Measurements from ENCODE around the gene FCHSD2. TPM values are rescaled to one million over a fixed set of nuclear protein-coding genes. Genes with fewer than 3 reads are reported as not detected.
A peak's percentile ranks its signal among the peaks of the same experiment; 100 is the strongest.

Gene FCHSD2
- polyA plus RNA-seq, 3 donors, result 14.5 to 43.5 (median 16.6) TPM

- Histone ChIP-seq H3K79me2 (ENCODE audit: insufficient read depth, low read length) (peaks cover 95% of the 10 kb centered on the region), H3K27ac (ENCODE audit: low read depth in 1 of 2, low read length in 2 of 2) (peak overlapping the region in 1 of 2 donors; percentile 39), H2AFZ (ENCODE audit: insufficient read depth, low read depth, low read length, poor library complexity, severe bottlenecking) (no peak overlapping the region), H3K27me3 (ENCODE audit: control insufficient read depth in 2 of 2, insufficient read depth in 2 of 2, low read length in 2 of 2) (no peaks in the 10 kb centered on the region), H3K4me1 (ENCODE audit: control insufficient read depth in 1 of 2, insufficient read depth in 2 of 2, low read length in 2 of 2) (peaks cover 6 to 13% of the 10 kb centered on the region in 2 donors), H4K20me1 (ENCODE audit: insufficient read depth, low read length) (peaks cover 68% of the 10 kb centered on the region), H3K9ac (ENCODE audit: insufficient read depth, low read length, poor library complexity, severe bottlenecking) (no peak overlapping the region), H3K4me2 (replicated peaks; ENCODE audit: extremely low read depth, low read length, poor library complexity, severe bottlenecking) (peak overlapping the region; percentile 32), H3K36me3 (replicated peaks in 1 of 2; ENCODE audit: control insufficient read depth in 1 of 2, insufficient read depth in 2 of 2, low read length in 2 of 2) (peaks cover 5 to 39% of the 10 kb centered on the region in 2 donors), H3K4me3 (replicated peaks in 1 of 3; ENCODE audit: low read depth in 2 of 3, low read length in 3 of 3) (no peak overlapping the region), H3K9me3 (replicated peaks in 1 of 2; ENCODE audit: control insufficient read depth in 1 of 2, insufficient read depth in 1 of 2, low read length in 2 of 2) (no peaks in the 10 kb centered on the region)
- TF ChIP-seq, protein P1, sequence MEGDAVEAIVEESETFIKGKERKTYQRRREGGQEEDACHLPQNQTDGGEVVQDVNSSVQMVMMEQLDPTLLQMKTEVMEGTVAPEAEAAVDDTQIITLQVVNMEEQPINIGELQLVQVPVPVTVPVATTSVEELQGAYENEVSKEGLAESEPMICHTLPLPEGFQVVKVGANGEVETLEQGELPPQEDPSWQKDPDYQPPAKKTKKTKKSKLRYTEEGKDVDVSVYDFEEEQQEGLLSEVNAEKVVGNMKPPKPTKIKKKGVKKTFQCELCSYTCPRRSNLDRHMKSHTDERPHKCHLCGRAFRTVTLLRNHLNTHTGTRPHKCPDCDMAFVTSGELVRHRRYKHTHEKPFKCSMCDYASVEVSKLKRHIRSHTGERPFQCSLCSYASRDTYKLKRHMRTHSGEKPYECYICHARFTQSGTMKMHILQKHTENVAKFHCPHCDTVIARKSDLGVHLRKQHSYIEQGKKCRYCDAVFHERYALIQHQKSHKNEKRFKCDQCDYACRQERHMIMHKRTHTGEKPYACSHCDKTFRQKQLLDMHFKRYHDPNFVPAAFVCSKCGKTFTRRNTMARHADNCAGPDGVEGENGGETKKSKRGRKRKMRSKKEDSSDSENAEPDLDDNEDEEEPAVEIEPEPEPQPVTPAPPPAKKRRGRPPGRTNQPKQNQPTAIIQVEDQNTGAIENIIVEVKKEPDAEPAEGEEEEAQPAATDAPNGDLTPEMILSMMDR (IDR thresholded peaks at IDR 0.05), result no peak
- peak overlapping the region in 1 of 2 donors; percentile 32 for H3K4me3 Mint-ChIP-seq
- intact Hi-C loops (cut with micrococcal nuclease), result no loop called here
- peaks cover 33% of the 10 kb centered on the region for H3K4me1 Mint-ChIP-seq
- DNase-seq, result no peak
- WGBS (ENCODE audit: insufficient coverage), result no CpG with 5 or more reads among the region's 2 CpGs
- H3K27me3 Mint-ChIP-seq (ENCODE audit: low read depth in 3 of 3), result peaks cover 0 to 2% (median 1%) of the 10 kb centered on the region in 3 donors
- H3K9me3 Mint-ChIP-seq, result peaks cover 0 to 2% (median 0%) of the 10 kb centered on the region in 7 donors
- H3K36me3 Mint-ChIP-seq, result peaks cover 25 to 32% of the 10 kb centered on the region in 2 donors
- H3K27ac Mint-ChIP-seq, result peak overlapping the region in 6 of 7 donors; percentile 5 to 81 (median 50)
These were observed 46.5 kb downstream of the FCHSD2 start for GRCh38 chr11:73095613-73096012.

DNA sequence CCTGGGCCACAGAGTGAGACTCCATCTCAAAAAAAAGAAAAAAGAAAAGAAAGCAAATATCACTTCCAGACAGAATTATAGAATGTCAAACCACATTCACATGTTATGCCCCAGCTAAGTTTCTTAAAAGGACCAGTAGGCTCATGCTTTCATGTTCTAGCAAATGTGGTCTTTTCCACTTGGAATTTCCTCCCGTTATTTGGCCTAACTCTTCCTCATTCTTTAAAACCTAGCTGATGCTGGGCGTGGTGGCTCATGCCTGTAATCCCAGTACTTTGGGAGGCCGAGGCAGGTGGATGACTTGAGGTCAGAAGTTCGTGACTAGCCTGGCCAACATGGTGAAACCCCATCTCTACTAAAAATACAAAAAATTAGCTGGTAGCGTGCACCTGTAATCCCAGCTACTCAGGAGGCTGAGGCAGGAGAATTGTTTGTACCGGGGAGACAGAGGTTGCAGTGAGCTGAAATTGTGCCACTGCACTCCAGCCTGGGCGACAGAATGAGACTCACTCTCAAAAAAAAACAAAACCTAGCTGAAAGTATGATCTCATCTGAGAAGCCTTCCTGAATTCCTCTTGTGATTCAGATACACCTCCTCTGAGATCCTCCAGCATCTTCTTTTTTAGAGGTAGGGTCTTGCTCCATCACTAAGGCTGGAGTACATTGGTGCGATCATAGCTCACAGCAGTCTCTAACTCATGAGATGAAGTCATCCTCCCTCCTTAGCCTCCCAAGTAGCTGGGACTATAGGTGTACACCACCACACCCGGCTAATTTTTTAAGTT, 50.4 kb downstream of the FCHSD2 start:
- no peak overlapping the region for H3K4me3 Mint-ChIP-seq
- H3K27ac Mint-ChIP-seq, result peak overlapping the region in 3 of 7 donors; percentile 27 to 61 (median 37)
- TF ChIP-seq, protein P1 (IDR thresholded peaks at IDR 0.05), result no peak
- Histone ChIP-seq H3K36me3 (replicated peaks in 1 of 2; ENCODE audit: control insufficient read depth in 1 of 2, insufficient read depth in 2 of 2, low read length in 2 of 2) (peaks cover 2 to 22% of the 10 kb centered on the region in 2 donors), H3K4me1 (ENCODE audit: control insufficient read depth in 1 of 2, insufficient read depth in 2 of 2, low read length in 2 of 2) (peaks cover 20 to 29% of the 10 kb centered on the region in 2 donors), H3K4me2 (replicated peaks; ENCODE audit: extremely low read depth, low read length, poor library complexity, severe bottlenecking) (no peak overlapping the region), H3K9ac (ENCODE audit: insufficient read depth, low read length, poor library complexity, severe bottlenecking) (no peak overlapping the region), H3K4me3 (replicated peaks in 1 of 3; ENCODE audit: low read depth in 2 of 3, low read length in 3 of 3) (no peak overlapping the region), H4K20me1 (ENCODE audit: insufficient read depth, low read length) (peaks cover 45% of the 10 kb centered on the region), H3K9me3 (replicated peaks in 1 of 2; ENCODE audit: control insufficient read depth in 1 of 2, insufficient read depth in 1 of 2, low read length in 2 of 2) (no peaks in the 10 kb centered on the region), H3K79me2 (ENCODE audit: insufficient read depth, low read length) (peaks cover 84% of the 10 kb centered on the region), H3K27me3 (ENCODE audit: control insufficient read depth in 2 of 2, insufficient read depth in 2 of 2, low read length in 2 of 2) (no peaks in the 10 kb centered on the region), H2AFZ (ENCODE audit: insufficient read depth, low read depth, low read length, poor library complexity, severe bottlenecking) (no peak overlapping the region), H3K27ac (ENCODE audit: low read depth in 1 of 2, low read length in 2 of 2) (no peak overlapping the region)
- no peak for DNase-seq
- intact Hi-C loops (cut with micrococcal nuclease), result no loop called here
- 100% methylated on average over 4 of the region's 9 CpGs for WGBS (ENCODE audit: insufficient coverage)
- peaks cover 0 to 2% (median 0%) of the 10 kb centered on the region in 7 donors for H3K9me3 Mint-ChIP-seq
- H3K4me1 Mint-ChIP-seq, result peaks cover 40% of the 10 kb centered on the region
- H3K27me3 Mint-ChIP-seq (ENCODE audit: low read depth in 3 of 3), result no peaks in the 10 kb centered on the region
- H3K36me3 Mint-ChIP-seq, result peaks cover 10 to 22% of the 10 kb centered on the region in 2 donors

Data from CD14-positive monocyte (primary cell).